HG03159 (cell line): ENCODE results near the gene AIFM3.
"Not testable (repeated sequence)": the region's sequence is repeated elsewhere in the genome, so short reads cannot be mapped to it uniquely, and the experiment has no call there.

Experiments used
- ATAC-seq: cut with Tn5 transposase; IDR thresholded peaks from one replicate; pipeline ENCODE4 v1.9.1; 2021; ENCODE audit warnings: mild to moderate bottlenecking, moderate library complexity; ENCODE audit not compliant: unreplicated experiment

AIFM3 gene

DNA sequence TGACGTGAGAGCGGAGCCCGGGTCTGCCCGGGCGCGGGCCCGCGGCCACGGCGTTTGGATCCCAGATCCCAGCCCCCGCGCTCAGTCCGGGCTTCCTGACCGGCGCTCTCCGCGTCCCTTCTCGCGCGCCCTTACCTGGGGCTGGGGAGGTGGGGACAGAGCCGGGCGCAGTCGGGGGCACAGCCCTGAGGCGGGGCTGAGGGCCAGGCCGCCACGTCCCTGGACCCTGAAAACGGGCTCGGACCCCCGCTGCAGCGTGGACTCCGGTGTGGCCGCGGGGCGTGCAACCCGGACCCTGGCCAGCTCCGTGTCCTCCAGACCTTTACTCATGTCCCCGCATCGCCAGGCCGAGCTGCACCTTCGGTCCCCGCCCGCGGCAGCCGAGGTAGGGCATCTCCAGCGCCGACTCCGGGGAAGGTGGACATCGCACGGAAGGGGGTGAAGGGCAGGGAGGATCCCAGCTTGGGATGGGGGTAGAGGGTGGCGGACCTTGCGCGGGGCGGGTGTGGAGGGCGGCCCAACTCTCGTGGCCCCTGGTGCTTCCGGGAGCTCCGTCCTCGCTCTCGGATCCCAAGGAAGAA, 9.9 kb upstream of the AIFM3 start:
- no peak for ATAC-seq

DNA sequence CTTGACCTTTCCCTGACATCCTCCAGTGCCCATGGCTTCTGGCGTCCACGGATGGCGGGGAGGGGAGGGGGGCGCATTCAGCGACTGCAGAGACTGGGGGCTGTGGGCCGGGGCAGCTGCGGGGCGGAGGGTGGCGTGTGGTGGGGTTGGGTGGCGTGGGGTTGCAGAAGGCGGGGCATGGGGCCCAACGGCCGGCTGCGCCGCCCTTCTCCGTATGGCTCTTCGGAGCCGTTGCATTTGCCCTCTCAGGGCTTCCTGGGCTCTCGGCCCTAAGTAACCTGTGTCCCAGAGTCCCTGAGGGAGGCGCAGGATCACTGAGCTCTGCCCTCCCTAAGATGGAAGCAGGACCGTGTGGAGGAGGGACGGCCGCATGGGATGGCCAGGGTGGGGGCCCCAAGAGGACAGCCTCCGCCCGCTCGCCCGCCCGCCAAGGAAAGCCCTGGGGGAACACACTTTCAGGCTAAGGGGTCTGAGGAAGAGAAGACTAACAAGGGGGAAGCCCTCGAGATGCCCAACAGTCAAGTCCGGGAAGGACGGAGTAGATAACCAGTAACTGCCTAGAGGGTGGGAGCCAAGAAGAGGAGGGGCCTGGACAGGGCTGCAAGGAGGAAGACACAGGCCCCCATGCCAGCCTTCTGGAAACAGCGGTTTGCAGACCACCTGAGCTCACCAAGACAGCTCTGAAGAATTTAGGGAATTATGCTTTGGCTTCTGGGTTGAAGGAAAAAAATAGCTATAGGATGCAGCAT, 9.2 kb upstream of the AIFM3 start:
- ATAC-seq: no peak

DNA sequence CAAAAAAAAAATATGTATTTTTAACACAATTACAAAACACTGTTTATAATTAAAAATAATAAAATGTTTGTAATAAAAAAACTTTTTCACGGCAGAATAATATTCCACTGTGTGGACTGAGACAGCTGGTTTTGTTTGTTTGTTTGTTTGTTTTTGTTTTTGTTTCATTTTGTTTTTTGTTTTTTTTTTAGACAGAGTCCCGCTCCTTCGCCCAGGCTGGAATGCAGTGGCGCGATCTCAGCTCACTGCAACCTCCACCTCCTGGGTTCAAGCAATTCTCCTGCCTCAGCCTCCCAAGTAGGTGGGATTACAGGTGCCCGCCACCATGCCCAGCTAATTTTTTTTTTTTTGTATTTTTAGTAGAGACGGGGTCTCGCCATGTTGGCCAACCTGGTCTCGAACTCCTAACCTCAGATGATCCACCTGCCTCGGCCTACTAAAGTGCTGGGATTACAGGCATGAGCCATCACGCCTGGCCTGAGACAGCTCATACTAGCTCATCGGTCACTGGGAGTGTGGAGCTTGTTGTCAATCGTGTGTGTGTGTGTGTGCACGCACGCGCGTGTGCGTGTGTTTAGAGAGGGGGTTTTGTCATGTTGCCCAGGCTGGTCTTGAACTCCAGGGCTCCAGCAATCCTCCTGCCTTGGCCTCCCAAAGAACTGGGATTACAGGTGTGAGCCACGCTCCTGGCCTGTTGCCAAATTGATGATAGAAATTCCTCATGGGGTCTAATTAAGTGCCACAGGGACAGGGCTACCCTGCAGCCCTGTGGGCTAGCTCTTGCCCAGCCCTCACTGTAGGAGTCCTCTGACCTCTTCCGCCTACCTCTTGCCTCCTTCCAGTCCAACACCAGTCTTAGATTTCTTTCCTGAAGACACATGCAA, 7.2 kb upstream of the AIFM3 start:
- ATAC-seq: no peak

DNA sequence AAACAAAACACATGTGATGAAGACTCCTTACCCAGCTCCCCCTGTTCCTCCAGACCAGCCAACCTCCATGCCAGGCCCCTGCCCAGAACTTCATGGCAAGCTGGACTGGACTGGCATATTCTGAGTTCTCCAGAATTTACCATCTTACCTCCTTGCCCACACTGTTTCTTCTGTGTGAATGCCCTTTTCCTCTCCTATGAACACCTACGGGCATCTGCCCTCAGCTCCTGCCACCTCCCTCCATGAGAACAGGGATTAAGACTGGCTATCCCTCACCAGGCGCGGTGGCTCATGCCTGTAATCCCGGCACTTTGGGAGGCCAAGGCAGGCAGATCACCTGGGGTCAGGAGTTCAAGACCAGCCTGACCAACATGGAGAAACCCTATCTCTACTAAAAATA, 6.4 kb upstream of the AIFM3 start:
- ATAC-seq: no peak

DNA sequence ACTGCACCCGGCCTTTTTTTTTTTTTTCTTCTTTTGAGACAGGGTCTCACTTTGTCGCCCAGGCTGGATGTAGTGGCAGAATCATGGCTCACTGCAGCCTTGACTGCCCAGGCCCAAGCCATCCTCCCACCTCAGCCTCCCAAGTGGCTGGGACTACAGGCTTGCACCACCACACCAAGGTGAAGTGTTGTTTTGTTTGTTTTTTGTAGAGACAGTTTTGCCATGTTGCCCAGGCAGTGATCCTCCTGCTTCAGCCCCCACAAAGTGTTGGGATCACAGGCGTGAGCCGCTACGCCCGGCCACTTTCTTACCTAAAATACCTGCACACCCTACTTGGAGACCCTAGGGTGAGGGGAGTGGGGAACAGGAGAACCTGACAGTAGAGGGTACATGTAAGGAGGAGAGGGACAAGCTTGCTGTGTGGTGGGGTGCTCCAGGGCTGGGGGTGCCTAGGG, 4.5 kb upstream of the AIFM3 start:
- ATAC-seq: no peak

DNA sequence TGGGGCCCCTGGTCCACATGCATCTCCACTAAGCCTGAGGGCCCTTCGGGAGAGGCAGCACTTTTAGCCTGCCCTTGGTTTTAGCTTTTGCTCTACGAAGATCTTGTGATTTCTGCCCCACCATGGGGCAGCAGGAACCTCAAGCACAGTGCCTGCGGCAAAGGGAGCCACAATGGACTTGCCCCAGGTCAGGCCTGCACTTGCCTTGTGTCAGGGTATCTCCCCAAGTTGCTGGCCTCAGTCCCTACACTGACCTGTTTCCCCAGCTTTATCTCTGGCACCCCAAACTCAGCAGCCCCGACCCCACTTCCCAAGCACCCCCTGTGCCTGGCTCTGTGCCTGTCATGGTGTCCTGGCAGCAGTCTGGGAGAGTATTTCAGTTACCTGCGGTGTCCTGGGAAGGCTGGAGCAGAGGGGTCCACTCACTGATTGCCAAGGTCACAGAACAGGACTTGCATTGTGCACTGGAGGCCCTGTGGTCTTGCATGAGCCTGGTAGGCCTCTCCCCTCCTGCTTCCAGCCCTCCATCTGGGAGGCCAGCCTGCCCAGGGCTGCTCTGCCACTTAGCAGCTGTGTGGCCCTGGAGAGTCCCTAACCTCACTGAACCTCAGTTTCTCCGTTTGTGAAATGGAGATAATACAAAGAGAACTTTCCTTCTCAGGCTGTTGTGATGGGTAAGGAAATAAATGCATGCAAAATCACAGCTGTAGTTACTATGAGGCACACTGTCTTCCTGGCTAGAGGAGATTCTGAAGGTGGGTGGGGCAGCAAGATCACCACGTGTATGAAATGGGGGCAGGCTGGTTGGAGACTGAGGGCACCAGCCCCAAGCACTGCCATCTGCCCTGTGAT, 3.6 kb upstream of the AIFM3 start:
- no peak for ATAC-seq

DNA sequence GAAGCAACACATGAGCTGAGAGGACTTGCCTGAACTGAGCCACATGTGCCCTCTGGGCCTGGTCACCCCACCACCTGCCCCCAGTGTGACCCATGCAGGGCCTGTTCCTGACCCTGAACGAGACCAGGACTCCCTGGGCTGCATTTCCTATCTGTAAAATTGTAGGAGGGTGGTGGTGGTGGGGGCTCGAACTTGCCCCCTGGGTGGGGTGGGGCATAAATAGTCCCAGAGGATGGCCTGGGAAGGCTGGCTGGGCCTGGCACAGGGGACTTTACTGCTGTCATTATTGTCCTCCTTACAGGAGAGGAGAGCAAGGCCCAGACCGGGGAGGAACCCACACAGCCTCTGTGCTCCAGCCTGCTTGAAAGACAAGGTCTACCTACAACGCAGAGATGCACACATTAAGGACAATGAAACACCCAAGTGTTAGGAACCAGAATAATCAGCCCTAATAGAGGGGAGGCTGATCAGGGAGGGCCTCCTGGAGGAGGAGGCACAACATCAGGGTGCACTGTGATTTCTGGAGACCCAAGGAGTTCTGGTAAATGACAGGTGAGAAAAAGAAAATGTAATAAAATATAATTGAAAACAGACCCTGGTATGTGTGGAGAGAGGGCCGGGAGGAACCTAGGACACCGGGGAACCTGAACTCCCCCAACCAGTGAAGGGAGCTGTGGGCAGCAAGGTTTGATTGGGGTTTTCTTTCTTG, 2.8 kb upstream of the AIFM3 start:
- no peak for ATAC-seq

DNA sequence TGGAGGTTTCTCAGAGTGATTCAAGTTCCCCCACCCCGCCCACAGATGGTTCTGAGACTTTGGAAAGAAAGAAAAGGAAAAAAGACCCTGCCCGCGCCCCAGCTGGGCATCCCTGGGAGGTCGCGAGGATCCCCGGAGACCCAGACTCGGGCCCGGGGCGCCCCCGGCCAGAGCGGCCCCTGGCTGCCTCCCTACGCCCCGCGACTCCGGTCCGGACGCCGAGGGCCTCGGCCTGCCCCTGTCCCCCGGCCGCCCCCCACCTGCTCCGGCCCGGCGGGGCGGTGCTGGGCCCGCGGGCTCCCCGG, 2.3 kb upstream of the AIFM3 start:
- ATAC-seq: no peak

DNA sequence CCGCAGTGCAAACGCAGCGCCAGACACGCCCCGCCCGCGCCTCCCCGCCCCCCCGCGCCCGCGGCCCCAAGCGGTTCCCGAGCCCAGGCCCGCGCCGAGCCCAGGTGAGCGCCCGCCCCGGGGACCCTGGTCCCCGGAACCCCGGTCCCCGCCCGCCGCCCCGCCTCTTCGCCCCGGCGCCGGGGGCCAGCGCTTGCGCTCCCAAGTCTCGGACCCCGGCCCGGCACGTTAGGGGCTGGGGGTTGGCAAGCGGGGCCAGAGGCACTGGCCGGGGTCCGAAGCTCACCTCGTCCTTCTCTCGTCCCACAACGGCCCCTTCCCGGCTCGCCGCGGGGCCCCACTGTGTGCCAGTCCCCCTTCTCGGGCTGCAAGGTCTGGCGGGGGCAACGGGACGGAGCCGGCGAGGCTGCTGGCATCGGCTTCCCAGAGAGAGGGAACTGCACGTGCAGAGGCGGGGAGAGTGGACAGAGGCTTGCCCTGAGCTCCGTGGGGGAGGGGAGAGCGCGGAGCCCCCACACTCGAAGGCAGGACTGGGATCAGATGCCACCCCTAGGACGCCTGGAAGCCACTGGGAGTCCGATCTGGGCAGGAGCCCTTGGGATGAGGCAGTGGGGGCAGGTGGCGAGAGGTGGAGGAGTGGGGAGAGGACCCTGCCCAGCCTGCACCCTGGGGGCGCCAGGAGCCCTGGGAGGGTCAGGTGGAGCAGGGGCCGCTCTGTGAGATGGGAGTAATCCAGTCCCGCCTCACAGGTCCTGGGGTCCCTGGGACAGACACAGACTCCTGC, 1.8 kb upstream of the AIFM3 start:
- no peak for ATAC-seq

DNA sequence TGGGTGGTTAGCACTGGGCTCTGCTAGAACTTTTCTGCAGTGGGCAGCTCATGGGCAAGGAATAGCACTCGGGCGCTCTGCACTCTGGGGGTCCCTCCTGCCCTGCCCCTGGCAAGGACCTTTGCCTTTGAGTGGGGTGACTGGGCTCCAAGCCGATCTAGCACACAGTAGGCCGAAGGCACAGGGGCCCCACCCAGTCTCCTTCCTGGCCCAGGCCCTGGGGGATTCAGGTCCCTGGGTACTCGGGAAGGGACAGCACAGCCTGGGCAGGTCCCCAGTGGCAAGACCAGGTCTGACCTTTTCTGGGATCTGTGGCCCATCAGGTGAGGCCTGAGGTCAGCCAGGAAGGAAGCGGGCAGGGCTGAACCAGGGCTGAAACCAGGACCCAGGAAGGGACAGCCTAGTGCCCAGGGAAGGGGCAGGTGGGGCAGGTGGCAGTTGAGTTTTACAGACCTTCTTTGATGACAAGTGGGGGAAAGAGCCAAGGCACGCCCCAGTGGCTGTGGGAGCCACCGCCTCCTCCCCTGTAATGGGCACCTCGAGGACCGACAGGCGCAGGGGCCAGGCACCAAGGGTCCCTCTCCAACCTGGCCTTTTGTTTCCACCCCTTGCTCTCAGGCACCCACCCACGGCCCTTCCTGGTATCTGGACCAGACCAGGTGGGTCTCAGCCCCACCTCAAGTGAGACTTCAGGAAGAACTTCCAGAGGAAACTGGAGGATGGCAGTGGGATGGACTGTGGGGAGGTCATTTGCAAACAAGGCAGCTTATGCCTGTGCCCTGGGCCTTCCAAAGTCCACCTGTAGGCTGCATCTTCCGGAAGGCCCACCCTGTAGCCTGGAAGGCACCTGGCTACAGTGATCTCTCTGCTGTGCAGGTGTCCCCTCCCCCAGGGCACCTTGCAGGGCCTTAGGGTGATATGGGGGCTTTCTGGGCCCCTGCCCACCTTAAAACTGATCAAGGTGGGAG, 883 bp upstream of the AIFM3 start:
- no peak for ATAC-seq

DNA sequence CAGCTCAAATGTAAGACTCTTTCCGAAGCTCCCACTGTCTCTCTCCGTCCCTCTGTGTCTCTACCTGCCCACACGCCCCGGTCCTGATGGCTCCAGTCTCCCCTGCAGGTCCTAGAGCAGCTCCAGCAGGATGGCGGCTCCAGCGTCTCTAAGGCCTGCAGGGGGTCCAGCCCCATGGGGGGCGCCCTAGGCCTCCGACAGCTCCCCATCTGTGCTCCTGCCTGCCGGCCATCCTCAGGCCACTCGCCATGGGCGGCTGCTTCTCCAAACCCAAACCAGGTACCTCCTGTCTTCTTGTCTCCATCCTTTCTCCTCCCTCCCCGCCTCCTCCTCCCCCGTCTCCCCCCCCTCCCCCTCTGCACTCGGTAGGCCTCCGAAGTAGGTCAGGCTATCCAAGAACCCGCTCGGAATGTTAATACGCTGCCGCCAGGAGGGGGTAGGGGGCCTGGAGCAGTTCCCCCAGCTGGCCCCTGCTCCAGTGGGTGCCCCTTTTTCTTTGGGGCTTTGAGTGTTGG, 699 bp downstream of the AIFM3 start:
- no peak for ATAC-seq

DNA sequence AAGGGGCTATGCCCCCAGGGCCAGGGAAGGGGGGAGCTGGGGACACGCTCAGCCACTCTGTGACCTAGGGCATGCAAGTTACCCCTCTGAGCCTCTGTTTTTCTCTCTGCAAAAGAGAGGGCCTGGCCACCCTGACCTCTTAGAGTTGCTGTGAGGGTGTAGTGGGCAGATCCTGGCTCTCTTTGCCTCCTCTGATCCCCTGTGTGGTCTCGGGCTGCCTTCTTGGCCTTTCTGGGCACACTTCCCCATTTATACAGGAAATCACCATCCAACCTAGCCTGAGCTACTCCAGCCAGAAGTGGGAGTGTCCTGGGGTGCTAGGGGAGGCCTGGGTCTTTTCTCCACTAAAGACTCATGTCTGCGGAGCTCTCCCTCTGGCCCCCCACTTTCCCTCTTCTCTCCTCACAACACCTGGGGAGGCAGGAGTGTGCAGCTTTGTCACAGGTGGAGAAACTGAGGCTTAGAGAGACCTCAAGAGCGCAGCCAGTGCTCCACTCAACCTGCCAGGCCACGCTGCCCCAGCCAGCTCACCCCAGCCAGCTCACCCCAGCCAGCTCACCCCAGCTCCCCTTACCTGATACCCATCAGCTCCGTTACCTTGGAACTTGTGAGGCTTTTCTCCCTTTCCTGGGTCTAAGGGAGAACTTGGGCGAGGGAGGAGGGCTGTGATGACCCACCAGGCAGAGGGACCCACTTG, 1.4 kb downstream of the AIFM3 start:
- ATAC-seq: no peak

DNA sequence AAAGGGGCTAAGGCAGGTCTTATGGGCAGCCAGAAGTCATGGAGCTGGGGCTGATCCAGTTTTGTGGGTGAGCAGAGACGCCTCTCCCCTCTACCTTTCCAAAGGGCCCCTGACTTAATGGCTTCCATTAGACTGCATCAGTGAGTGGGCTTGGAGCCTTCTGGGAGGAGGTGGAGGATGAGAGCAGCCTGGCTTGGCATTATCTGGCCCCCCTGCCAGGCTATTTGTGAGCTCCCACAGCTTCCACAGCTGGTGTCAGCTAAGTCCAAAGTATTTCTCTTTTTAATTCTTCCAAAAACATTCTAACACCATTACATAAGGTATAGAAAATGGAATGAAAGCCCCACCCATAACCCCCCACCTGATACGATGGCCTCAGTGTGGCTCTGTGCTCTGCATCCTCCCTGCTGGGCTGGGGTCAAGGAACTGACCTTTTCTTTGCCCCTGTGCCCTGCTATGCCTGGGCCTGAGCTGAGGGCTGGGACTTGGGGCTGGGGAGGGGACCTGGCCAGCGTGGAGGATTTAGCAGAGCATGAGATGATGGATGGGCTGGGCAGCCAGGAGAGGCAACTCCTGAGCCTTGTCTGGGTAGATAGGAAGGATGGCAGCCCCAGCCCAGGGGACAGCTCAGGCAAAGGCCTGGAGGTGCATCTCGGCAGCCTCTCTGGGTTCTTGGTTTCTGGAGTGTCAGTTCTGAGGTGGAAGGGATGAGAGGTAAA, 4.0 kb downstream of the AIFM3 start:
- ATAC-seq: no peak

DNA sequence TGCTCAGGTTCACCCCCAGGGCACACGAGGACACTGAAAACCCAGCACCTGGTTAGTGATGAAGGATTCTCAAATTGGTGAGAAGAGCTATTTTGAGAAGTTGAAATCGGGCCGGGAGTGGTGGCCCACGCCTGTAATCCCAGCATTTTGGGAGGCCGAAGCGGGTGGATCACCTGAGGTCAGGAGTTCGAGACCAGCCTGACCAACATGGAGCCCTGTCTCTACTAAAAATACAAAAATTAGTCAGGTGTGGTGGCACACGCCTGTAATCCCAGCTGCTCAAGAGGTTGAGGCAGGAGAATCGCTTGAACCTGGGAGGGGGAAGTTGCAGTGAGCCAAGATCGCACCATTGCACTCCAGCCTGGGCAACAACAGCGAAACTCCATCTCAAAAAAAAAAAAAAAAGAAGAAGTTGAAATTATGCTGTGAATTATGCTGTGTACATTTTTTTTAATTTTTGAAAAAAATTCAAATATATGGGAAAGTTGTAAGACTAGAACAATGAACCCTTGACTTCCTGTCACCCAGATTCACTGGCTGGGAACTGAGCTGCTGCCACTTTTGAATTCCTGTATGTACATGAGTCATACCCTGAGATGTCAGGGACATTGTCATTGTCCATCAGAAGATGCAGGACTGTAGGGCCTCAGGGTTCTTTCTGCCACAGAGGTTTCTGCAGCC, 5.1 kb downstream of the AIFM3 start:
- not testable (repeated sequence) for ATAC-seq

DNA sequence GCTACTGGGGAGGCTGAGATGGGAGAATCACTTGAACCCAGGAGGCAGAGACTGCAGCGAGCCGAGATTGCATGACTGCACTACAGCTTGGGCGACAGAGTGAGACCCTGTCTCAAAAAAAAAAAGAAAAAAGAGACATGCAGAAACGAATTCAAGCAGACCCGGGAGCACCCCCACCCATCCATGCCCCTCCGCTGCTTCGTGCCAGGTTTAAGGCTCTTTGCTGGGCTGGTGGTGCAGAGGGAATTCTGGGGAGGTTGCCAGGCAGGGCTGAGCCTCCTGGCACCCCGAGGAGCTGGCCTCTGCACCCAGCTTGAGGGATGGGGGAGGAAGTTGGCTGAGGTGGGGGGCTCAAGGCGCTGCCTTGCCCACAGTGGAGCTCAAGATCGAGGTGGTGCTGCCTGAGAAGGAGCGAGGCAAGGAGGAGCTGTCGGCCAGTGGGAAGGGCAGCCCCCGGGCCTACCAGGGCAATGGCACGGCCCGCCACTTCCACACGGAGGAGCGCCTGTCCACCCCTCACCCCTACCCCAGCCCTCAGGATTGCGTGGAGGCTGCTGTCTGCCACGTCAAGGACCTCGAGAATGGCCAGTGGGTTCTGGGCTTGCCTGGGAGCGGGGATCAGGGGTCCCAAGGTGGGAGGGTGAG, 6.0 kb downstream of the AIFM3 start:
- no peak for ATAC-seq
